Suprapubic skin (tissue), 4 donors: ENCODE results near the gene TPD52L1.

Experiments
- CTCF ChIP-seq, 2 donors: fragments of 200-600 bp in 1 of 2; fragments of 450-650 bp in 1 of 2; sonication (generic) in 1 of 2; IDR thresholded peaks; one replicate each; pipeline ENCODE4 v1.5.1; 2016 to 2019; ENCODE audit warnings: antibody characterized with exemption in 2 of 2, mild to moderate bottlenecking in 1 of 2, moderate library complexity in 1 of 2
- POLR2A ChIP-seq, 2 donors: fragments of 450-650 bp; IDR thresholded peaks; one replicate each; pipeline ENCODE4 v1.6.1; 2017; ENCODE audit warnings: antibody characterized with exemption in 2 of 2, mild to moderate bottlenecking in 2 of 2, moderate library complexity in 2 of 2
- POLR2AphosphoS5 ChIP-seq, 3 donors: sonication (generic); formaldehyde crosslinking; IDR thresholded peaks; one replicate each; pipeline ENCODE4 v1.6.1; 2017; ENCODE audit warnings: antibody characterized with exemption in 3 of 3

- no peak for TF ChIP-seq POLR2AphosphoS5 (IDR thresholded peaks at IDR 0.05)
- TF ChIP-seq CTCF (IDR thresholded peaks at IDR 0.05), result no peak
- no peak for TF ChIP-seq POLR2A (IDR thresholded peaks at IDR 0.05)
Observed at GRCh38 chr6:125245109-125245508, 91.5 kb downstream of the TPD52L1 start.
